B cell (primary cell): ENCODE results near the gene RPS15. TPM values are rescaled to one million over a fixed set of nuclear protein-coding genes. Genes with fewer than 3 reads are reported as not detected.

ENCODE experiments used
- ATAC-seq: fragments of 200-7000 bp; cut with Tn5 transposase; one replicate; pipeline ENCODE4 v1.10.0; 2021; ENCODE audit warnings: low read depth, mild to moderate bottlenecking, moderate number of reproducible peaks, moderate library complexity
- CTCF ChIA-PET: fragments of 350-600 bp; sonication (Branson Sonifier 250); formaldehyde crosslinking; loops from one replicate; lab custom pipeline; 2021; ENCODE audit warnings: antibody characterized with exemption, inconsistent platforms; lab: Charles Lee
- POLR2A ChIA-PET: fragments of 350-600 bp; sonication (Branson Sonifier 250); formaldehyde crosslinking; loops from one replicate; lab custom pipeline; 2021; ENCODE audit warnings: antibody characterized with exemption; lab: Charles Lee
- DNase-seq: peaks from one replicate; pipeline ENCODE4 v3.0.0; 2013
- H2AFZ ChIP-seq: 2 replicates; pipeline ENCODE4 v1.6.1; 2012; ENCODE audit warnings: mild to moderate bottlenecking, low read depth, low read length; ENCODE audit not compliant: insufficient read depth, poor library complexity, severe bottlenecking
- H3K27ac ChIP-seq, 2 donors: 1 replicate in 1 of 2; 2 replicates in 1 of 2; pipeline ENCODE4 v1.5.1; 2012 to 2013; ENCODE audit warnings: low read length in 2 of 2, mild to moderate bottlenecking in 2 of 2, moderate library complexity in 1 of 2
- H3K27me3 ChIP-seq, 4 experiments: fragments of 200-600 bp in 1 of 4; sonication (generic) in 1 of 4; replicated peaks in 1 of 4; 1 replicate in 2 of 4; 2 replicates in 2 of 4; pipeline versions ENCODE4 v1.6.1 to v1.7.0; 2013 to 2016; ENCODE audit warnings: low read length in 3 of 4, mild to moderate bottlenecking in 2 of 4, mixed read lengths in 1 of 4, moderate library complexity in 1 of 4; ENCODE audit not compliant: insufficient read depth in 4 of 4, control insufficient read depth in 3 of 4; ENCODE audit errors: control extremely low read depth in 1 of 4
- H3K36me3 ChIP-seq, 2 experiments: replicated peaks in 1 of 2; 1 replicate in 1 of 2; 2 replicates in 1 of 2; pipeline versions ENCODE4 v1.6.1 to v1.7.1; 2013; ENCODE audit warnings: low read length in 1 of 2; ENCODE audit not compliant: insufficient read depth in 2 of 2, control insufficient read depth in 1 of 2; ENCODE audit errors: control extremely low read depth in 1 of 2, extremely low read depth in 1 of 2
- H3K4me1 ChIP-seq, 2 donors: fragments of 200-600 bp in 1 of 2; sonication (generic) in 1 of 2; 1 replicate in 1 of 2; 2 replicates in 1 of 2; pipeline versions ENCODE4 v1.5.1 to v1.6.1; 2013 to 2017; ENCODE audit warnings: low read length in 2 of 2; ENCODE audit not compliant: control insufficient read depth in 2 of 2, insufficient read depth in 2 of 2
- H3K4me2 ChIP-seq: replicated peaks from 2 replicates; pipeline ENCODE3; 2012; ENCODE audit warnings: mild to moderate bottlenecking, low read depth, low read length; ENCODE audit not compliant: poor library complexity, severe bottlenecking
- H3K4me3 ChIP-seq, 5 experiments: fragments of 200-600 bp in 1 of 5; sonication (generic) in 1 of 5; 1 replicate in 3 of 5; 2 replicates in 2 of 5; pipeline versions ENCODE4 v1.5.1 to v1.7.0; 2011 to 2016; ENCODE audit warnings: low read length in 4 of 5, mild to moderate bottlenecking in 4 of 5, low read depth in 2 of 5, control low read depth in 1 of 5, moderate library complexity in 1 of 5; ENCODE audit not compliant: insufficient read depth in 1 of 5; ENCODE audit errors: control extremely low read depth in 1 of 5, extremely low read depth in 1 of 5
- H3K79me2 ChIP-seq: fragments of 200-600 bp; sonication (generic); one replicate; pipeline ENCODE4 v1.6.0; 2016; ENCODE audit warnings: low read length; ENCODE audit not compliant: control insufficient read depth, insufficient read depth
- H3K9ac ChIP-seq: fragments of 200-600 bp; sonication (generic); 2 replicates; pipeline ENCODE4 v1.6.1; 2017; ENCODE audit warnings: mild to moderate bottlenecking, low read length, moderate library complexity
- H3K9me3 ChIP-seq, 3 donors: one replicate each; pipeline versions ENCODE4 v1.6.1 to v1.7.1; 2013; ENCODE audit warnings: low read length in 2 of 3; ENCODE audit not compliant: control insufficient read depth in 2 of 3, insufficient read depth in 1 of 3; ENCODE audit errors: control extremely low read depth in 1 of 3
- H4K20me1 ChIP-seq: 2 replicates; pipeline ENCODE4 v1.6.0; 2012; ENCODE audit warnings: mild to moderate bottlenecking, low read length; ENCODE audit not compliant: insufficient read depth, control insufficient read depth, poor library complexity, severe bottlenecking
- H3K27ac Mint-ChIP-seq: one replicate; pipeline ENCODE4 v1.8.0; 2021; ENCODE audit warnings: mixed read lengths
- H3K27me3 Mint-ChIP-seq: one replicate; pipeline ENCODE4 v1.8.0; 2021; ENCODE audit warnings: mixed read lengths
- H3K4me1 Mint-ChIP-seq: one replicate; pipeline ENCODE4 v1.8.0; 2021; ENCODE audit warnings: mixed read lengths
- H3K4me3 Mint-ChIP-seq: one replicate; pipeline ENCODE4 v1.8.0; 2021; ENCODE audit warnings: mixed read lengths
- H3K9me3 Mint-ChIP-seq: one replicate; pipeline ENCODE4 v1.8.0; 2022; ENCODE audit warnings: mixed read lengths; ENCODE audit not compliant: insufficient read depth
- EZH2 ChIP-seq: IDR thresholded peaks from 2 replicates; pipeline ENCODE4 v1.6.1; 2012; ENCODE audit warnings: borderline replicate concordance, low read depth, mild to moderate bottlenecking, moderate library complexity, low read length; ENCODE audit not compliant: insufficient read depth, poor library complexity, severe bottlenecking
- WGBS: methylation state at CpG from one replicate; pipeline ENCODE4 v1.1.5; 2013; ENCODE audit warnings: missing lambda C conversion rate; ENCODE audit not compliant: insufficient coverage; 5-methylcytosine and 5-hydroxymethylcytosine counted together
- intact Hi-C: fragments of 100-400 bp; cut with micrococcal nuclease; formaldehyde crosslinking; loops from one replicate; pipeline ENCODE4 v1.10.0; 2022
- polyA plus RNA-seq: library from polyadenylated mRNA; depleted of rRNA; stranded (reverse); fragments of >200 nt; gene quantifications from 2 replicates; pipeline ENCODE4 v1.2.3, GENCODE V29; 2012
- total RNA-seq, 2 donors: library from RNA; stranded (reverse); fragments of 120-200 nt in 1 of 2; gene quantifications; 1 replicate in 1 of 2; 2 replicates in 1 of 2; pipeline versions ENCODE4 v1.2.3 to v1.2.4, GENCODE V29; 2013 to 2022
- TF ChIP-seq, protein P1 (sequence below): fragments of 200-600 bp; IDR thresholded peaks from one replicate; pipeline ENCODE4 v1.8.0; 2022; ENCODE audit warnings: antibody characterized with exemption, mild to moderate bottlenecking

RPS15 gene
- total and polyA plus RNA-seq, 2 donors (not counting 1 experiment from before 2014, with no cell fraction given): 1,520 to 6,007 TPM

DNA sequence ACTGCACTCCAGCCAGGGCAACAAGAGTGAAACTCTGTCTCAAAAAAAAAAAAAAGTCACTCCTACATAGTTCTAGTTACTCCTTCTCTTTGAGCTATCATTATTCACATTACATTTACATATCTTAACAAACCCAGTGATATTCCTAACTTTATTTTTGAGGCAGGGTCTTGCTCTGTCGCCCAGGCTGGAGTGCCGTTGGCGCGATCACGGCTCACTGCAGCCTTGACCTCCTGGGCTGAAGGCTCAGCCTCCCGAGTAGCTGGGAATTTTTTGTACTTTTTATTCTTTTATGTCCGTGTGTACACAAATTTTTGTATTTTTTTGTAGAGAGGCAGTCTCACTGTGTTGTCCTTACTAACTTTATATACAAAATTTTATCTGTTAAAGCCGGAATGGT is 587 bp upstream of the RPS15 start:
- WGBS: 87% methylated on average over 4 of the region's 8 CpGs
- H3K9me3 Mint-ChIP-seq: no peaks in the 10 kb centered on the region
- Histone ChIP-seq H3K36me3 (peaks cover 0 to 51% of the 10 kb centered on the region in 2 experiments), H3K79me2 (peaks cover 34% of the 10 kb centered on the region), H3K9ac (no peak overlapping the region), H3K4me1 (peaks cover 7 to 16% of the 10 kb centered on the region in 2 donors), H3K4me2 (peak overlapping the region; percentile 91), H3K9me3 (no peaks in the 10 kb centered on the region), H3K27ac (no peak overlapping the region), H4K20me1 (peaks cover 70% of the 10 kb centered on the region), H3K27me3 (no peaks in the 10 kb centered on the region), H3K4me3 (peak overlapping the region in 2 of 5 experiments; percentile 97 to 100), H2AFZ (peak overlapping the region; percentile 82)
- ATAC-seq: no peak
- peak overlapping the region; percentile 99 for H3K4me3 Mint-ChIP-seq
- H3K4me1 Mint-ChIP-seq: peaks cover 18% of the 10 kb centered on the region
- H3K27ac Mint-ChIP-seq: no peak overlapping the region
- no peak for DNase-seq
- no peak for TF ChIP-seq EZH2
- TF ChIP-seq, protein P1, sequence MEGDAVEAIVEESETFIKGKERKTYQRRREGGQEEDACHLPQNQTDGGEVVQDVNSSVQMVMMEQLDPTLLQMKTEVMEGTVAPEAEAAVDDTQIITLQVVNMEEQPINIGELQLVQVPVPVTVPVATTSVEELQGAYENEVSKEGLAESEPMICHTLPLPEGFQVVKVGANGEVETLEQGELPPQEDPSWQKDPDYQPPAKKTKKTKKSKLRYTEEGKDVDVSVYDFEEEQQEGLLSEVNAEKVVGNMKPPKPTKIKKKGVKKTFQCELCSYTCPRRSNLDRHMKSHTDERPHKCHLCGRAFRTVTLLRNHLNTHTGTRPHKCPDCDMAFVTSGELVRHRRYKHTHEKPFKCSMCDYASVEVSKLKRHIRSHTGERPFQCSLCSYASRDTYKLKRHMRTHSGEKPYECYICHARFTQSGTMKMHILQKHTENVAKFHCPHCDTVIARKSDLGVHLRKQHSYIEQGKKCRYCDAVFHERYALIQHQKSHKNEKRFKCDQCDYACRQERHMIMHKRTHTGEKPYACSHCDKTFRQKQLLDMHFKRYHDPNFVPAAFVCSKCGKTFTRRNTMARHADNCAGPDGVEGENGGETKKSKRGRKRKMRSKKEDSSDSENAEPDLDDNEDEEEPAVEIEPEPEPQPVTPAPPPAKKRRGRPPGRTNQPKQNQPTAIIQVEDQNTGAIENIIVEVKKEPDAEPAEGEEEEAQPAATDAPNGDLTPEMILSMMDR: no peak
- H3K27me3 Mint-ChIP-seq: no peaks in the 10 kb centered on the region
- intact Hi-C loops: loop anchor here (1.0 kb wide), 1 partner anchor 30 kb away; the partner anchor contains the start of gene DAZAP1
- POLR2A ChIA-PET: interaction anchor here (0.7 kb wide), 1 partner anchor 328 kb away, joined by 3 read pairs; no protein-coding TSS in a partner anchor
- CTCF ChIA-PET: interaction anchor here (0.7 to 1.4 kb wide), 7 partner anchors 20 to 231 kb away, joined by 3 to 4 read pairs (median 3); no protein-coding TSS in a partner anchor

DNA sequence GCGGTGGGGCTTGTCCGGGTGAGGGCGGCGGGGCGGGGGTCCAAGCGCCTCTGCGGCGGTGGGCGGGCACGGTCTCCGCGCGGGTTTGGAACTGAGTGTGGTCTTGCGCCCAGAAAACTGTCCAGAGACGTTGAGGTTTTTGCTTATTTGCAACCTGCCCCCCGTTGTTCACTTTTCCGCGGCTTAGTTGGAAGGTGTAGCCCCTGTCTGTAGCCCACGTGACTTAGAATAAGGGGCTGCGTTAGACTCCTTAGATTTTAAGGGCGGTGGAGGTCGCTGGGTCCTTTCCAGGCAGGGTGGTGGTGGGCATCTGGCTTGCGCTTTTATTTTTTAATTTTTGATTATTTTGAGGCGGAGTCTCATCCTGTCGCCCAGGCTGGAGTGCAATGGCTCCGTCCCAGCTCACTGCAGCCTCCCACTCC is 748 bp downstream of the RPS15 start:
- intact Hi-C loops: loop anchor here (1.0 kb wide), 1 partner anchor 32 kb away; the partner anchor contains the start of gene DAZAP1
- WGBS: under 1% methylated on average over 25 of the region's 26 CpGs
- peak overlapping the region; percentile 32 to 100 (median 97) for H3K4me3 ChIP-seq
- no peaks in the 10 kb centered on the region for H3K27me3 ChIP-seq
- peaks cover 63% of the 10 kb centered on the region for H4K20me1 ChIP-seq
- H3K9me3 ChIP-seq: no peaks in the 10 kb centered on the region
- Mint-ChIP-seq H3K27me3 (no peaks in the 10 kb centered on the region), H3K4me1 (peaks cover 18% of the 10 kb centered on the region), H3K27ac (peak overlapping the region; percentile 99), H3K4me3 (peak overlapping the region; percentile 99), H3K9me3 (no peaks in the 10 kb centered on the region)
- DNase-seq (no peak), ATAC-seq (no peak)
- H3K4me1 ChIP-seq: peaks cover 7 to 16% of the 10 kb centered on the region in 2 donors
- peak overlapping the region; percentile 91 for H3K4me2 ChIP-seq
- peak overlapping the region; percentile 99 for H3K9ac ChIP-seq
- peak overlapping the region in 1 of 2 donors; percentile 95 for H3K27ac ChIP-seq
- H2AFZ ChIP-seq: no peak overlapping the region
- no peak for TF ChIP-seq EZH2
- TF ChIP-seq, protein P1: no peak
- ChIA-PET CTCF (no interaction called here), POLR2A (interaction anchor here (0.9 kb wide), 1 partner anchor 27 kb away, joined by 3 read pairs; no protein-coding TSS in a partner anchor)
- peaks cover 21% of the 10 kb centered on the region for H3K79me2 ChIP-seq
- peaks cover 0 to 38% of the 10 kb centered on the region in 2 experiments for H3K36me3 ChIP-seq
